COLO668 (cell line): ENCODE measurements around the gene CCDC154.
"Not testable (repeated sequence)": the region's sequence is repeated elsewhere in the genome, so short reads cannot be mapped to it uniquely, and the experiment has no call there.

Experiments
- DNase-seq: peaks from one replicate; lab custom pipeline; 2025; ENCODE audit not compliant: unreplicated experiment; lab: John Stamatoyannopoulos, UW

CCDC154 gene

GRCh38 chr16:1443980-1444729 lies at the start of gene CCDC154:
TSS of gene CCDC154 (minus strand) at chr16:1444556. CDS start at chr16:1444322, 234 bp downstream.
- DNase-seq: no peak

GRCh38 chr16:1493746-1494094 lies 49.4 kb upstream of the CCDC154 start:
- DNase-seq: peak; percentile 39

DNA sequence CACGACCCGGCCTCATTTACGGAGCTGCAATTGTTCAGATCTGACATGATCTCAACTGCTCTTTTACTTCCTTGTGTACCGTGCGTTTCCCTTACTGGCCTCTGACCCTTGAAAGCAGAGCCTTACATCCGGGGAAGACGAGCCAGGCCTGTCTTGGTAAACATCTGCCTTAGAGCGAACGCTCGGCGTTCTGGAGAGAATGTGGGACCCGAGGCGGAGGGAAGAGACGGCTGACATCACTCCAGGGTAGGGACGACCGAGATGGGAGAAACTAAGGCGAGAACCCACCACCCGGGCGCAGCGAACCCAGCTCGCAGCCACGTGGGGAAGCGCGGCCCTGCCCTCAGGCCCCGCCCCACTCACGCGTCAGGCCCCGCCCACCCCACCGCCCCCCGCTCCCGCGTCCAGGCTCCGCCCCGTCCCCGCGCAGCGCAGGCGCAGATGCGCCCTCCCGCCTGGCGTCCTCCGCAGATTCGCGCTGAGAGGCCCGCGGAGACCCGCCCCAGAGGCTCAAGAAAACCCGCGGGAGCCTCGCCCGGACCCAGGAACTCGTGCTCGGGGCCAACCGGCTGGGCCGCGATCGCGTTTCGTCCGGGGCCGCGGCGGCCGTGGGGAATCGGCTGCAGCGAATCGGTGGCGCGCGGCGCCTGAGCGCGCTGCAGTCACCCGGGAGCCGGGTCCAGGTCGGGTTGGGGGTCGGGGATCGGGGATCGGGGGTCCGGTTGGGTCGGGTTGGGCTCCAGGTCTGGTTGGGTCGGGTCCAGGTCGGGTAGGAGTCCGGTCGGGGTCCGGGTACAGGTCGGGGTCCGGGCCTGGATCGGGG lies 48.8 kb upstream of the CCDC154 start, which contains the start of gene TELO2:
TSS of gene TELO2 (plus strand) at position 438 of the 823 bp plus-strand sequence. CDS start 922 bp downstream, outside the sequence.
- peak; percentile 88 for DNase-seq

GRCh38 chr16:1492082-1492922 lies 47.9 kb upstream of the CCDC154 start:
- DNase-seq: no peak

GRCh38 chr16:1491327-1491726 lies 47.0 kb upstream of the CCDC154 start:
- DNase-seq: peak; percentile 48

DNA sequence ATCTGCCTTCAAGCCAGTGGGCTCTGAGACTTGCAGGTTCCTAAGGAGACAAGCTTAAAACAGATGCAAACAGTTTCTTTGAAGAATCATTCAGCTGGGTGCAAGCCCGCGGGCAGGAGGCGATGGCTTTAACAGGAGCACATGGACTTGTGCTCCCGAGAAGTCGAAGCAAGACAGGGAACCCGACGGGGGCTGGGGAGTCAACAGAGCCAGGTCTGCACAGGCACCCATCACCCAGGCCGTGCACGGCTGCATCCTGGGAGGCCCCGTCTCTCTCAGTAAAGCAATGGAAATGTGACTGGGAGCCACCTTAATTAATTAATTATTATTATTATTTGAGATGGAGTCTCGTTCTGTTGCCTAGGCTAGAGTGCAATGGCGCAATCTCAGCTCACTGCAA lies 44.7 kb upstream of the CCDC154 start:
- DNase-seq: no peak

GRCh38 chr16:1488619-1489018 lies 44.3 kb upstream of the CCDC154 start, which contains the start of gene PTX4:
TSS of gene PTX4 (minus strand) at chr16:1488944. CDS start at chr16:1488909, 35 bp downstream.
- DNase-seq: no peak

DNA sequence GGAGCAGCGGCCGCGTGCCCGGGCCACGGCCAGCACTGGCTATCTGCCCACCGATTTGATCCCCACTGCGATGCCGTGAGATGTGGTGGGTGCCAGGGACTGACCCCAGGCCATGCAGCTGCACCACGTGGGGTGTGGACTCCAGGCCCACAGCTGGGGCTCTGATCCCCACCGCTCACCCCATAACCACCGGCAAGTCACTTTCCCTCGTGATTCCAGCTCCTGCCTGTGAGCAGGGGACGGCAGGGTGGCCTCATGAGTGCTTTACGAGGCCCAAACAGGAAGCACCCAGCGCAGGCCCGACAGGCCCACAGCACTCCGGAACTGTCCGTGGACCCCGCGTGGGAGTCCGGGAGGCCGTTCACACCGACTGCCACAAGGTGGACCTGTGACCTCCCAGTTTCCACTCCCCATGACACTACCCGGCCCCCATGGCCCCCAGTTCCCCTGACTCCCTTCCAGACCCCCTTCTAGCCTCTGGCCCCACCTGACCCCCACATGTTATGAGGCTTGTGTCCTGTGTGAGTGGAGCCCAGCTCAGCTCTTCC lies 43.8 kb upstream of the CCDC154 start:
- no peak for DNase-seq

DNA sequence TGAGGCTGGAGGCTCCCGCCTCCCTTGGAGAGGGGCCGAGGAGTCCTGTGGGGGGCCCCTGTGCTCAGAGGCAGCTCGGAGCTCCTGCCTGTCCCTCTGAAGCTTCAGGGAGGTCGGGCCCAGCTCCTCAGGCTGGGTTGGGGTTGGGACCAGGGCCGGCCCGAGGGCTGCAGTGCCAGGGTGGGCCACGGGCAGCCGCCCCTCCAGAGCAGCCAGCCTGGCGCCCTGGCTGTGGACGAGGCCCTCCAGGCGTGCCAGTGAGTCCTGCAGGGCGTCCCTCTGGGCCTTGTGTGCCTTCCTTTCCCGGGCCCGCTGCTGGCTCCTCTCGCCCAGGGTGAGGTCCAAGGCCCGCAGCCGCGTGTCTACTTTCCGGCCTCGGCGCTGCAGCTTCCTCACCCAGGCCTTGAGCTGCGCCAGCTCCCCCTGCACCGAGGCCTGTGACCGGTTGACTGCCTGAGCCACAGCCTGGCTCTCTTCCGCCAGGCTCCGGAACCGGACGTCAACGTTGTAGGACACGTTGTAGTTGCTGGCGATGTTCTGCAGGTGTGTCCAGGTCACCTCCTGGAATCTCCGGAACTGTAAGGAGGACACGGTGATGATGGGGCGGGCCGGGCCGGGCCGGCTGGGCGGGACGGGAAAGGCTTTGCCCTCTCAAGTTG lies 43.2 kb upstream of the CCDC154 start:
- no peak for DNase-seq

DNA sequence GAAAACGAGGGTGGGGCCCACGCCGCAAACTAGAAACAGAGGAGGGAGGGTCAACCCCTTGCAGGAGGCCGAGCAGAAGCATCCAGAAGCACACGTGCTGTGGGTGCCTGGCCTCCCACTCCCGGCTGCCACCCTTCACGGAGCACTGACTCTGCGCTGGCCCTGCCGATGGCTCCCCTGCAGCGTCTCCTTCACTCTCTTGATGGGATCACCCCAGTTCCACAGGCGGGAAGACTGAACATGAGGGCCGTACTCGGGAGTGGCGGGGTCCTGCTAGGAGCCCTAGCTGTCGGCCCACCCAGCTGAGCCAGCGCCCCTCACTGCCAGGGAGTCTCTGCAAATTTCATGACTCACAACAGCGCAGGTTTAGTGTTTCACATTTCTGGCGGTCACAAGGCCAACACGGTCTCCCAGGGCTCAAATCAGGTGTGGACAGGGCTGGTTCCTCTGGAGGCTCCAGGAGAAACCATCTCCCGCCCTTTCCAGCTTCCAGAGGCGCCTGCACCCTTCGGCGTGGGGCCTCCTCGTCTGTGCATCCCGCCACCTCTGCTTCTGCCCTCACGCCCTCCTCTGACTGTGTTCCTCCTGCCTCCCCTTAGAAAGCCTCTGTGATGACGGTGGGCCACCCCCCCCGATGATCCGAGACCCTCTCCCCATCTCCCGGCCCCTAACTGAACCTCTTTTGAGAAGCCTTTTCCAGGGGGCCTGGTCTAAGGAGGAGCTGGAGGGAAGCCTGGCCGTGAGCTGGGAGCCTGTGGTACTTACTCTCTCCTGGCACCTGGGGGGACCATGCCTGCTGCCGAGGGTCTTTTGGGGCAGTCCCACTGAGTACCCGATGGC lies 42.4 kb upstream of the CCDC154 start:
- no peak for DNase-seq

DNA sequence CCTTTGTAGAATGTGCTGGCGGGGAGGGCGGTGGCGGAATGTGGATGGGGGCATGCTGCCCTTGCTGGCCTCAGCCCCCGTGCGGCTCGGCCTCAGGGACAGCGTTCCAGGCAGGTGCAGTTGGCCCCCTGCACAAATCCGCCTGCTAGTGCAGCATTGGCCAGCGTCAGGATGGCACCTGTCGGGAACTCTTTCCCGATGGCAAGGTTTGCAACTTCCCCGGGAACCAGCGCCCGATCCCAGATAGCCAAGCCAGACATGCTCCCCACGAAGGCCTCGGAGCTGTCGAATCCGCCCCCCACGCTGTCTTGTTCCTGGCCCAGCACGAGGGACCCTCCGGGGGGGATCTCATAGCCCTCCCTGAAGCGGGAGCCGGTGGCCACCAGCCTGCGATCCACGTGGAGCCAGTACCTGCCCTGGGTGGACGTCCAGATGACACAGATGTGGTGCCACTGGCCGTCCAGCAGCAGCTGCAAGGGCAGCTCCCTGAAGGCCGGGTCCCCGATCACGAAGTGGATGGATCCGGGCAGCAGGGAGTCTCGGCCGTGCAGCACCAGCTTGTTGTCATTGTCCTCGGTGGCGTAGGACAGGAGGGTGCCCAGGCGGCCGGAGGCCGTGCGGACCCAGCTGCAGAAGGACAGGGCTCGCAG lies 41.6 kb upstream of the CCDC154 start:
- DNase-seq: no peak

- DNase-seq: no peak
These were observed 37.8 kb upstream of the CCDC154 start for GRCh38 chr16:1481906-1482835.

DNA sequence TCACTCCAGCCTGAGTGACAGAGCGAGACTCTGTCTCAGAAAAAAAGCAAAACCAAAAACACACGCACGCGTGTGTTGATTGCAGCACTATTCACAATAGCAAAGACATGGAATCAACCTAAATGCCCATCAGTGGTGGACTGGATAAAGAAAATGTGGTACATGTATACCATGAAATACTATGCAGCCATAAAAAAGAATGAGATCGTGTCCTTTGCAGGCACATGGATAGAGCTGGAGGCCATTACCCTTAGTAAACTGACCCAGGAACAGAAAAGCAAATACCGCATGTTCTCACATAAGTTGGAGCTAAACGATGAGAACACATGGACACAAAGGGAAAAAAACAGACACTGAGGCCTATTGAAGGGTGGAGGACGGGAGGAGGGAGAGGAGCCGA lies 34.6 kb upstream of the CCDC154 start:
- DNase-seq: not testable (repeated sequence)

GRCh38 chr16:1477033-1477432 lies 32.7 kb upstream of the CCDC154 start:
- no peak for DNase-seq

DNA sequence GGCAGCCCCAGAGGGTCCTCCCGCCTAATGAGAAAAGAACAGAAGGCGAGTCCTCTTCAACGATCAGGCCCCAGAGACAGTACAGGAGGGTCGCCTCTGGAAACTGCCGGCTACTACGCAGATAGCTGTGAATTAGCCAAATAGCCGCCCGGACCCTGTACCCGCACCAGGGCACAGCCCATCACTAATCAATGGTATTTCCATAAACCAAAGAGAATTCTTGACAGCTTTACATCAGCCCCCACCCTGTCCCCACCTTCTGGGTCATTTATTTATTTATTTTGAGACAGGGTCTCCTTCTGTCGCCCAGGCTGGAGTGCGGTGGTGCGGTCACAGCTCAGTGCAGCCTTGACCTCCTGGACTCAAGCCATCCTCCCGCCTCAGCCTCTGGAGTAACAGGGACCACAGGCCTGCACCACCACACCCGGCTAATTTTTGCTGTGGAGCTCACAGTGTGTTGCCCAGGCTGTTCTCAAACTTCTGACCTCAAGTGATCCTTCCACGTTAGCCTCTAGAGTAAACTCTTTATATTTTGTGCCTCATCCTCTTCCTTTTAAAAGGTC lies 31.3 kb upstream of the CCDC154 start:
- no peak for DNase-seq

- peak; percentile 93 for DNase-seq
These were observed 30.6 kb upstream of the CCDC154 start, which contains the start of gene CLCN7 for GRCh38 chr16:1474796-1475551. TSS of gene CLCN7 (minus strand) at chr16:1475028. CDS start at chr16:1474974, 54 bp downstream.
